ENCODE results near the gene AMOTL2.

DNA sequence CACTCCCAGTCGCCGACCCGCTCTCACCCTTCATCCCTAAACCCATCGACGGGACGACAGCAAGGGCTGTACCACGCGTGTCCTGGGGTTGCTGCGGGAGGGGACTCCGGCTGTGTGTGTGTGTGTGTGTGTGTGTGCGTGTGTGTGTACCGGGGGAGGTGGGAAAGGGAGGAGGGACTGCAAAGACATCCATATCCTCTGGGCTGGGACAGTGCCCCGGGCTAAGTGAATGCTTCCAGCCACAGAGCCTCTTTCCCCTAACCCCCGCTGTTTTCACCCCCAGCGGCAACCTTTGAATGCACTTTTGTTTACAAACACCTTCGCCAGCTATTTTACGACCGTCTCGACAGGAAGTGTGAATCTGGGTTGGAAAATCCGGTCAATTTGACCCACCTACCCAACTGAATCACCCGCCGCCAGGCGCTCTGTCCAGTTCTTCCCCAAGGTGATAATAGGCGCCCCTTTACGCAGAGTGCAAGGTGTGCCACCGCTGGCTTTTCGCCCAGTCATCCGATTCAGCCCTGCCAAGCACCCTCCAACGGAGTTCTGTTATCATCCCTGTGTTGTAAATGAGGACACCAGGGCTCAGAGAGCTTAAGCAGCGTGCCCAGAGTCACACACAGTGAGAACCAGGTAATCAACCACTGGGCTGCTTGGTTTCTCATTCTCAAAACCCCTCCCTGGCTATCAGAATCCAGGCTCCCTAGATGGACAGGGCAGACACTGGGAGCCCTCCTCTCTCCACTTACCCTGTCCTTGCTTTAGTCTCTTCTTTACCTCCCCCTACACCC is 739 bp upstream of the AMOTL2 start:
- TF ChIP-seq, protein P1, sequence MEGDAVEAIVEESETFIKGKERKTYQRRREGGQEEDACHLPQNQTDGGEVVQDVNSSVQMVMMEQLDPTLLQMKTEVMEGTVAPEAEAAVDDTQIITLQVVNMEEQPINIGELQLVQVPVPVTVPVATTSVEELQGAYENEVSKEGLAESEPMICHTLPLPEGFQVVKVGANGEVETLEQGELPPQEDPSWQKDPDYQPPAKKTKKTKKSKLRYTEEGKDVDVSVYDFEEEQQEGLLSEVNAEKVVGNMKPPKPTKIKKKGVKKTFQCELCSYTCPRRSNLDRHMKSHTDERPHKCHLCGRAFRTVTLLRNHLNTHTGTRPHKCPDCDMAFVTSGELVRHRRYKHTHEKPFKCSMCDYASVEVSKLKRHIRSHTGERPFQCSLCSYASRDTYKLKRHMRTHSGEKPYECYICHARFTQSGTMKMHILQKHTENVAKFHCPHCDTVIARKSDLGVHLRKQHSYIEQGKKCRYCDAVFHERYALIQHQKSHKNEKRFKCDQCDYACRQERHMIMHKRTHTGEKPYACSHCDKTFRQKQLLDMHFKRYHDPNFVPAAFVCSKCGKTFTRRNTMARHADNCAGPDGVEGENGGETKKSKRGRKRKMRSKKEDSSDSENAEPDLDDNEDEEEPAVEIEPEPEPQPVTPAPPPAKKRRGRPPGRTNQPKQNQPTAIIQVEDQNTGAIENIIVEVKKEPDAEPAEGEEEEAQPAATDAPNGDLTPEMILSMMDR (IDR thresholded peaks at IDR 0.05; ENCODE audit: low read depth, low read length): no peak
- TF ChIP-seq EZH2phosphoT487 (IDR thresholded peaks at IDR 0.05; ENCODE audit: low read depth): no peak

All from OCI-LY3 (cell line).